Occipital lobe (tissue), 2 donors: ENCODE measurements around the gene TSPAN4. TPM values are rescaled to one million over a fixed set of nuclear protein-coding genes. Genes with fewer than 3 reads are reported as not detected.

Experiments used
- DNase-seq: peaks from one replicate; lab custom pipeline; 2025; lab: John Stamatoyannopoulos, UW
- total RNA-seq: library from RNA; depleted of rRNA; stranded (reverse); fragments of >200 nt; gene quantifications from one replicate; pipeline ENCODE4 v1.2.3, GENCODE V29; 2014

Gene TSPAN4
- total RNA-seq, 1 donor from 2014 or later: 18.6 TPM

GRCh38 chr11:883527-883926 lies 40.9 kb downstream of the TSPAN4 start:
- DNase-seq: no peak

GRCh38 chr11:884578-885070 lies 42.0 kb downstream of the TSPAN4 start:
- no peak for DNase-seq

- DNase-seq: no peak
These were observed 43.9 kb downstream of the TSPAN4 start for GRCh38 chr11:886568-886967.

GRCh38 chr11:887589-887988 lies 44.9 kb downstream of the TSPAN4 start:
- no peak for DNase-seq

GRCh38 chr11:888310-889212 lies 45.9 kb downstream of the TSPAN4 start:
- no peak for DNase-seq

GRCh38 chr11:889257-889656 lies 46.6 kb downstream of the TSPAN4 start:
- no peak for DNase-seq

- DNase-seq: no peak
These were observed 47.2 kb downstream of the TSPAN4 start for GRCh38 chr11:889687-890475.

- no peak for DNase-seq
These were observed 48.3 kb downstream of the TSPAN4 start for GRCh38 chr11:890794-891540.

- DNase-seq: no peak
These were observed 50.5 kb downstream of the TSPAN4 start for GRCh38 chr11:893008-893654.

- DNase-seq: no peak
These were observed 52.0 kb downstream of the TSPAN4 start for GRCh38 chr11:894575-895201.

GRCh38 chr11:895331-896110 lies 52.9 kb downstream of the TSPAN4 start:
- no peak for DNase-seq

- no peak for DNase-seq
These were observed 54.8 kb downstream of the TSPAN4 start for GRCh38 chr11:897253-898142.

GRCh38 chr11:898143-898511 lies 55.5 kb downstream of the TSPAN4 start:
- no peak for DNase-seq

- DNase-seq: no peak
These were observed 56.0 kb downstream of the TSPAN4 start for GRCh38 chr11:898540-899190.

GRCh38 chr11:899724-900123 lies 57.1 kb downstream of the TSPAN4 start:
- no peak for DNase-seq

- no peak for DNase-seq
These were observed 57.9 kb downstream of the TSPAN4 start for GRCh38 chr11:900545-900944.

- no peak for DNase-seq
These were observed 58.9 kb downstream of the TSPAN4 start for GRCh38 chr11:901452-902061.

GRCh38 chr11:904380-904779 lies 61.7 kb downstream of the TSPAN4 start:
- DNase-seq: no peak
